Suprapubic skin (tissue), 4 donors: Measurements from ENCODE around the gene FAM200A.

Experiments used
- CTCF ChIP-seq, 2 donors: fragments of 200-600 bp in 1 of 2; fragments of 450-650 bp in 1 of 2; sonication (generic) in 1 of 2; IDR thresholded peaks; one replicate each; pipeline ENCODE4 v1.5.1; 2016 to 2019; ENCODE audit warnings: antibody characterized with exemption in 2 of 2, mild to moderate bottlenecking in 1 of 2, moderate library complexity in 1 of 2
- EP300 ChIP-seq: sonication (generic); formaldehyde crosslinking; IDR thresholded peaks from one replicate; pipeline ENCODE4 v1.6.1; 2017; ENCODE audit warnings: antibody characterized with exemption
- POLR2AphosphoS5 ChIP-seq, 3 donors: sonication (generic); formaldehyde crosslinking; IDR thresholded peaks; one replicate each; pipeline ENCODE4 v1.6.1; 2017; ENCODE audit warnings: antibody characterized with exemption in 3 of 3

- TF ChIP-seq EP300 (no peak), CTCF (IDR thresholded peaks at IDR 0.05) (no peak), POLR2AphosphoS5 (IDR thresholded peaks at IDR 0.05) (peak in 1 of 3 donors; percentile 36)
Observed at GRCh38 chr7:99557940-99558305, 6.0 kb upstream of the FAM200A start.
